Activated CD8-positive, alpha-beta T cell treated with anti-CD3 and anti-CD28 coated beads, Interleukin-2, amount 10 ng/mL, durations not matched to agents 7 days and 5 days (primary cell): ENCODE measurements around the gene RBMY1J. TPM values are rescaled to one million over a fixed set of nuclear protein-coding genes. Genes with fewer than 3 reads are reported as not detected.
"Not testable (repeated sequence)": the region's sequence is repeated elsewhere in the genome, so short reads cannot be mapped to it uniquely, and the experiment has no call there.

Experiments used
- ATAC-seq: fragments of 150-1000 bp; cut with Tn5 transposase; one replicate; pipeline ENCODE4 v1.10.0; 2021; ENCODE audit warnings: moderate library complexity
- CTCF ChIA-PET: fragments of 350-600 bp; sonication (Branson Sonifier 250); formaldehyde crosslinking; loops from one replicate; lab custom pipeline; 2021; ENCODE audit warnings: antibody characterized with exemption; lab: Charles Lee
- POLR2A ChIA-PET: fragments of 350-600 bp; sonication (Branson Sonifier 250); formaldehyde crosslinking; loops from one replicate; lab custom pipeline; 2021; ENCODE audit warnings: antibody characterized with exemption; lab: Charles Lee
- DNase-seq: peaks from one replicate; pipeline ENCODE4 v3.0.0-alpha.2; 2020
- H3K27ac Mint-ChIP-seq: one replicate; pipeline ENCODE4 v1.8.0; 2021; ENCODE audit warnings: mild to moderate bottlenecking, mixed read lengths
- H3K27me3 Mint-ChIP-seq: one replicate; pipeline ENCODE4 v1.8.0; 2021; ENCODE audit warnings: low read depth, mixed read lengths
- H3K36me3 Mint-ChIP-seq: one replicate; pipeline ENCODE4 v1.8.0; 2021; ENCODE audit warnings: low read depth, mixed read lengths
- H3K4me1 Mint-ChIP-seq: one replicate; pipeline ENCODE4 v1.8.0; 2021; ENCODE audit warnings: low read depth, mixed read lengths
- H3K4me3 Mint-ChIP-seq: one replicate; pipeline ENCODE4 v1.8.0; 2021; ENCODE audit warnings: mild to moderate bottlenecking, mixed read lengths
- H3K9me3 Mint-ChIP-seq: one replicate; pipeline ENCODE4 v1.8.0; 2022; ENCODE audit warnings: mixed read lengths; ENCODE audit not compliant: insufficient read depth
- total RNA-seq, 2 experiments: library from RNA; stranded (reverse); gene quantifications; one replicate each; pipeline ENCODE4 v1.2.3, GENCODE V29; 2021

The RBMY1J gene
- total RNA-seq = not detected

GRCh38 chrY:22403110-22403509 is at the start of gene RBMY1J:
Gene RBMY1J, plus strand, starts transcription at chrY:22403410. Its CDS starts 2,038 bp downstream, at chrY:22405448.
- H3K4me1 Mint-ChIP-seq, H3K27me3 Mint-ChIP-seq, H3K27ac Mint-ChIP-seq, H3K4me3 Mint-ChIP-seq, CTCF ChIA-PET, DNase-seq, H3K9me3 Mint-ChIP-seq, POLR2A ChIA-PET, H3K36me3 Mint-ChIP-seq, ATAC-seq: not testable (repeated sequence)

GRCh38 chrY:22367416-22367815 is 35.8 kb upstream of the RBMY1J start:
- Mint-ChIP-seq H3K9me3 (no peaks in the 10 kb centered on the region), H3K4me3 (no peak overlapping the region), H3K27me3 (no peaks in the 10 kb centered on the region), H3K4me1 (no peaks in the 10 kb centered on the region), H3K27ac (no peak overlapping the region), H3K36me3 (no peaks in the 10 kb centered on the region)
- DNase-seq (no peak), ATAC-seq (no peak)
- ChIA-PET CTCF (no interaction called here), POLR2A (no interaction called here)

- no peak overlapping the region for H3K4me3 Mint-ChIP-seq
- no peaks in the 10 kb centered on the region for H3K27me3 Mint-ChIP-seq
- DNase-seq (no peak), ATAC-seq (no peak)
- no peaks in the 10 kb centered on the region for H3K9me3 Mint-ChIP-seq
- no peak overlapping the region for H3K27ac Mint-ChIP-seq
- H3K36me3 Mint-ChIP-seq = no peaks in the 10 kb centered on the region
- ChIA-PET CTCF (no interaction called here), POLR2A (no interaction called here)
- no peaks in the 10 kb centered on the region for H3K4me1 Mint-ChIP-seq
Observed at GRCh38 chrY:22370623-22371022, 32.6 kb upstream of the RBMY1J start.

- ChIA-PET POLR2A (no interaction called here), CTCF (no interaction called here)
- ATAC-seq (no peak), DNase-seq (no peak)
- no peak overlapping the region for H3K27ac Mint-ChIP-seq
- H3K9me3 Mint-ChIP-seq = no peaks in the 10 kb centered on the region
- H3K4me3 Mint-ChIP-seq = no peak overlapping the region
- no peaks in the 10 kb centered on the region for H3K36me3 Mint-ChIP-seq
- no peaks in the 10 kb centered on the region for H3K4me1 Mint-ChIP-seq
- no peaks in the 10 kb centered on the region for H3K27me3 Mint-ChIP-seq
Observed at GRCh38 chrY:22373494-22373893, 29.7 kb upstream of the RBMY1J start.

GRCh38 chrY:22444718-22445396 is 41.6 kb downstream of the RBMY1J start:
- H3K36me3 Mint-ChIP-seq, CTCF ChIA-PET, H3K9me3 Mint-ChIP-seq, H3K27ac Mint-ChIP-seq, H3K4me1 Mint-ChIP-seq, POLR2A ChIA-PET, ATAC-seq, DNase-seq, H3K4me3 Mint-ChIP-seq, H3K27me3 Mint-ChIP-seq: not testable (repeated sequence)

GRCh38 chrY:22455522-22455921 is 52.3 kb downstream of the RBMY1J start:
- ATAC-seq, DNase-seq, H3K36me3 Mint-ChIP-seq, H3K4me3 Mint-ChIP-seq, H3K9me3 Mint-ChIP-seq, H3K4me1 Mint-ChIP-seq, CTCF ChIA-PET, H3K27ac Mint-ChIP-seq, POLR2A ChIA-PET, H3K27me3 Mint-ChIP-seq: not testable (repeated sequence)

- H3K36me3 Mint-ChIP-seq, DNase-seq, H3K4me3 Mint-ChIP-seq, H3K27me3 Mint-ChIP-seq, CTCF ChIA-PET, H3K9me3 Mint-ChIP-seq, H3K27ac Mint-ChIP-seq, POLR2A ChIA-PET, H3K4me1 Mint-ChIP-seq, ATAC-seq: not testable (repeated sequence)
Observed at GRCh38 chrY:22461962-22462361, 58.8 kb downstream of the RBMY1J start.

Other genes starting within 250 kb of the RBMY1J start
- not detected for gene RBMY1F, start 220.5 kb upstream of the RBMY1J start, total RNA-seq